HG03045 (cell line): ENCODE results near the gene ZNF682.
"Not testable (repeated sequence)": the region's sequence is repeated elsewhere in the genome, so short reads cannot be mapped to it uniquely, and the experiment has no call there.

Source experiments
- ATAC-seq: cut with Tn5 transposase; IDR thresholded peaks from one replicate; pipeline ENCODE4 v1.9.1; 2021; ENCODE audit warnings: mild to moderate bottlenecking, moderate library complexity; ENCODE audit not compliant: unreplicated experiment

The ZNF682 gene

GRCh38 chr19:20039203-20039723 is at the start of gene ZNF682:
TSS of gene ZNF682 (minus strand) at chr19:20039505. CDS start at chr19:20039345, 160 bp downstream.
- peak; percentile 95 for ATAC-seq

GRCh38 chr19:20082876-20083275 is 43.6 kb upstream of the ZNF682 start:
- not testable (repeated sequence) for ATAC-seq

- not testable (repeated sequence) for ATAC-seq
Measured at GRCh38 chr19:20082232-20082833, 43.0 kb upstream of the ZNF682 start.

GRCh38 chr19:20080656-20081055 is 41.4 kb upstream of the ZNF682 start:
- ATAC-seq: no peak

GRCh38 chr19:20079476-20079875 is 40.2 kb upstream of the ZNF682 start:
- ATAC-seq: no peak

- ATAC-seq: peak; percentile 8
Measured at GRCh38 chr19:20078581-20079031, 39.3 kb upstream of the ZNF682 start.

- peak; percentile 89 for ATAC-seq
Measured at GRCh38 chr19:20077791-20078463, 38.6 kb upstream of the ZNF682 start, which contains the start of gene ZNF90. TSS of gene ZNF90 (plus strand) at chr19:20078000. CDS start at chr19:20078133, 133 bp downstream.

GRCh38 chr19:20072936-20073335 is 33.6 kb upstream of the ZNF682 start:
- no peak for ATAC-seq

GRCh38 chr19:20070691-20071090 is 31.4 kb upstream of the ZNF682 start:
- ATAC-seq: no peak

- not testable (repeated sequence) for ATAC-seq
Measured at GRCh38 chr19:20068559-20068958, 29.3 kb upstream of the ZNF682 start.

GRCh38 chr19:20067943-20068342 is 28.6 kb upstream of the ZNF682 start:
- no peak for ATAC-seq

- no peak for ATAC-seq
Measured at GRCh38 chr19:20066861-20067260, 27.6 kb upstream of the ZNF682 start.

- ATAC-seq: no peak
Measured at GRCh38 chr19:20060282-20060681, 21.0 kb upstream of the ZNF682 start.

- ATAC-seq: not testable (repeated sequence)
Measured at GRCh38 chr19:20058738-20059137, 19.4 kb upstream of the ZNF682 start.

- ATAC-seq: peak; percentile 92
Measured at GRCh38 chr19:20051841-20052768, 12.8 kb upstream of the ZNF682 start.

- not testable (repeated sequence) for ATAC-seq
Measured at GRCh38 chr19:20045742-20046141, 6.4 kb upstream of the ZNF682 start.

- ATAC-seq: no peak
Measured at GRCh38 chr19:20044663-20045062, 5.4 kb upstream of the ZNF682 start.

- ATAC-seq: no peak
Measured at GRCh38 chr19:20038358-20039202, 725 bp downstream of the ZNF682 start.

GRCh38 chr19:20035935-20036334 is 3.4 kb downstream of the ZNF682 start:
- ATAC-seq: no peak

- no peak for ATAC-seq
Measured at GRCh38 chr19:20028611-20029010, 10.7 kb downstream of the ZNF682 start.
